Muscle of leg (tissue), 11 donors: ENCODE results near the gene VAV2. TPM values are rescaled to one million over a fixed set of nuclear protein-coding genes. Genes with fewer than 3 reads are reported as not detected.
"Not testable (repeated sequence)": the region's sequence is repeated elsewhere in the genome, so short reads cannot be mapped to it uniquely, and the experiment has no call there.

Source experiments
- DNase-seq: peaks from one replicate; pipeline ENCODE4 v3.0.0; 2013
- H3K27ac ChIP-seq: one replicate; pipeline ENCODE4 v1.5.1; 2013; ENCODE audit warnings: mild to moderate bottlenecking, low read length, control low read depth
- H3K27me3 ChIP-seq: one replicate; pipeline ENCODE4 v1.6.1; 2013; ENCODE audit warnings: low read length; ENCODE audit not compliant: control insufficient read depth, insufficient read depth
- H3K36me3 ChIP-seq: one replicate; pipeline ENCODE4 v1.6.1; 2013; ENCODE audit warnings: low read length; ENCODE audit not compliant: control insufficient read depth, insufficient read depth
- H3K4me1 ChIP-seq: one replicate; pipeline ENCODE4 v1.6.1; 2013; ENCODE audit warnings: low read length; ENCODE audit not compliant: control insufficient read depth, insufficient read depth
- H3K4me3 ChIP-seq: one replicate; pipeline ENCODE4 v1.5.1; 2013; ENCODE audit warnings: low read length, control low read depth
- H3K9me3 ChIP-seq: replicated peaks from 2 replicates; pipeline ENCODE4 v1.6.1; 2013; ENCODE audit warnings: low read depth, low read length; ENCODE audit not compliant: control insufficient read depth
- WGBS: methylation state at CpG from one replicate; pipeline ENCODE4 v1.1.5; 2013; ENCODE audit warnings: missing lambda C conversion rate; ENCODE audit not compliant: insufficient coverage; 5-methylcytosine and 5-hydroxymethylcytosine counted together
- polyA plus RNA-seq, 8 donors: library from polyadenylated mRNA; unstranded; fragments of 120-200 nt; gene quantifications; one replicate each; pipeline versions ENCODE4 v1.2.1 to v1.2.3, GENCODE V29; 2013; ENCODE audit warnings: inconsistent platforms in 1 of 8, low replicate concordance in 1 of 8; ENCODE audit not compliant: insufficient read length in 8 of 8, insufficient read depth in 1 of 8
- total RNA-seq: library from RNA; stranded (reverse); fragments of 120-200 nt; gene quantifications from one replicate; pipeline ENCODE4 v1.2.4, GENCODE V29; 2013

Gene VAV2
- total and polyA plus RNA-seq, 9 donors = 7.4 to 19.1 (median 16.0) TPM

DNA sequence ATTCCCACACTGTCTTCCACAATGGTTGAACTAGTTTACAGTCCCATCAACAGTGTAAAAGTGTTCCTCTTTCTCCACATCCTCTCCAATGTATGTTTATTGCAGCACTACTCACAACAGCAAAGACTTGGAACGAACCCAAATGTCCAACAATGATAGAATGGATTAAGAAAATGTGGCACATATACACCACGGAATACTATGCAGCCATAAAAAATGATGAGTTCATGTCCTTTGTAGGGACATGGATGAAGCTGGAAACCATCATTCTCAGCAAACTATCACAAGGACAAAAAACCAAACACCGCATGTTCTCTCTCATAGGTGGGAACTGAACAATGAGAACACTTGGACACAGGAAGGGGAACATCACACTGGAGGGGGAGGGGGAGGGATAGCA is 225.9 kb downstream of the VAV2 start:
- peaks cover 12% of the 10 kb centered on the region for H3K9me3 ChIP-seq
- H3K4me3 ChIP-seq, H3K27ac ChIP-seq, H3K27me3 ChIP-seq, H3K4me1 ChIP-seq, DNase-seq: not testable (repeated sequence)
- WGBS = no CpG with 5 or more reads among the region's 3 CpGs
- peaks cover 53% of the 10 kb centered on the region for H3K36me3 ChIP-seq

DNA sequence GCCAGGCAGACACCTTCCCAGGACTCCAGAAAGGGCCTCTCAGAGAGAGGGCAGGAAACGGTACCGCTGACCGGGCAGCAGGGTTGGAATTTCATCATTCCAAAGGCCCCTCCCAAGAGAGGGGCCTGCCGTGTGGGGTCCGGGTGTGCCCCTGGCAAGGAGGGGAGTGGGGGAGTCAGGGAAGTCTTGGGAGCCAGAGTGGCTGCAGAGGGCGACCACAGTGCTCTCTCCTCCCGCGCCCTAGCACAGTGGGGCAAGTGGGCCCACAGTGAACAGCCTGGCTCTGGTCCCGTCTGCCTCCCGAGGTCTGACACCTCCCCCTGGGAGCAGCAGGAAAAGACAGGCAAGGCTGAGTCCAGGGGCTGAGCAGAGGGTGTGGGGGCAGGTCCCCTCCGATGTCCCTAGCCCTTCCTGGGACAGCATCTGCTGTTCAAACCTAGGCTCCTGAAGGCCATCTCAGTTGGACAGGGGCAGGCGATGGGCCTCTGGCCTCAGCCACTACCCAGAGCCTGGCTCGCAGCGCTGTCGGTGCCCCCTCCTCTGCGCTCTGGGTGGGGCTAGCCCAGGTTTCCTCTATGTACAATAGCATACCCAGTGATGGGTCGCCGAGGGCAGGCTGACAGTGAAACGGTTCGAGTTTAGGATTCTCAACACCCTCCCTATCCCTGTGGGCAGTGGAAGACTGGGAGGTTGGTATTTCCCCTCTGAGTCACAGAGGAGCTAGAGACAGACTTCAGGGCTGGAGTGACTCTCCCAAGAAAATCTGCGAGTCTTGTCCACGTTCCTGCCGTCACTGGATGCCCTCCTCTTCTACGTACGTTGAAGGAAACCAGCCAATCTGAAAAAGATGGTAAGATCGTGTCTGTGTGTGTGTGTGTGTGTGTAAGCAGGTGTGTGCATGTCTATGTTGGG is 228.6 kb downstream of the VAV2 start:
- Histone ChIP-seq H3K4me1 (no peaks in the 10 kb centered on the region), H3K27me3 (no peaks in the 10 kb centered on the region), H3K36me3 (peaks cover 36% of the 10 kb centered on the region), H3K27ac (no peak overlapping the region), H3K9me3 (peaks cover 12% of the 10 kb centered on the region), H3K4me3 (no peak overlapping the region)
- no peak for DNase-seq
- WGBS = 76% methylated on average over 17 of the region's 26 CpGs

DNA sequence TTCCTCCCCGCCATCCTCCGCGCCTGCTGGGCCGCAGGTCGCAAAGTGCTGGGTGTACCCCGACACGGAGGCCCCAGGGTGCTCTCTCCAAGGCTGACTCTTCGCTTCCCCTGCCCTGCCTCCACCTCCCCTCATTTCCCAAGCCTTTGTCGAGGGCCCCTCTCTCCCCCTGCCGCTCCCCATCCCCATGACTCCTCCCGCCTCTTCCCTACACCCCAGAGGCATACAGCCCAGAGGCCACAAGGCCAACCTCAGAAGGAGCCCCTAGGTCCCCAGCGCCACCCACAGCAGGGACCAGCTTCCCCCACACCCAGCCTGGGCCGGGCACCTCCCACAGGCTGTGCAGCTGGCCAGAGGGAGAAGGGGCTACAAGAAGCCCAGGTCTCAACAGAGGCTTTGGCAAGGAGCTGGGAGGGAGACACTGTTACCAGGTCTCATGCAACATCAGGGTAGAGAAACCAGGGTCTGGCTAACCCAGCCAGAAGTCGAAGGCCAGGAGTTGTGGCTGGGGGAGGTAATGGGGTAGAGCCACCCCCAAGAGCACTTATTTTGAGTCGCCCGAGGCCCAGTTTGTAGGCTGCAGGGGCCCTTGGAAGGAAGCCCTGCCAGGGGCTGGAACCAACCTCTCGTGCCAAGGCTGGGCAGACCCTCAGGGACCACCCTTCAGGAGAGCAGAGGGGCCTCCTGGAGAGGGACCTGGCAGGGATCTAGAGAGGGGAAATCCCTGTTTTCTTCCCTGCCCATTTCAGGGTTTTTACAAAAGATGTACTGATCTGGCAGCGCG is 229.4 kb downstream of the VAV2 start:
- Histone ChIP-seq H3K27me3 (no peaks in the 10 kb centered on the region), H3K4me3 (no peak overlapping the region), H3K4me1 (no peaks in the 10 kb centered on the region), H3K27ac (no peak overlapping the region), H3K9me3 (peaks cover 7% of the 10 kb centered on the region), H3K36me3 (peaks cover 28% of the 10 kb centered on the region)
- WGBS = 82% methylated on average over 17 of the region's 19 CpGs
- DNase-seq = no peak

DNA sequence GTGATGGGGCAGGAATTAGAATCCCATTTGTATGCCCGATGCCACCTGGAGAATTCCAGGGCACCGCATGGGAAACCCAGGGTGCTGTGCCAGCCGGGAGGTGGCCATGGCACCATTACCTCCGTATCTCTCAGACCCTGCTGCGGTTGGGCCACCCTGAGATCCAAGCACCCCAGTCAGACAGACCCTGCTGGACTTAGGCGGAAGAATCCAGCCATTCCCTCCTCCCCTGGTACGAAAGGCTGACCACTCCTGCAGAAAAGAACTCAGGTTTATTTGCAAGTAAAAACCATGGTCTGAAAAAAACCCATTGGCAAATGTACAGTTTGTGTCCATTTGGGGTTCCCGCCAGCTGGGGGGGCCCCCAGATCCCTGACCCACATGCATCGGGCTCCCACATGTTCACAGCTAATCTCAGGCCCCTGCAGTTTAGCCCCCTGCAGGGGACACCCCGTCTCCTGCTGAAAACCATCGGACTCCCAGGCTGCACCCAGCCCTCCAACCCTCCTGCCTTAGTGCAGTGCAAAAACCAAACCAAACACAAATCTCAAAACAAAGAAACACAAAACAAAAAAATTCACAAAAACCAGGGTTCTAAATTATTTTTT is 230.4 kb downstream of the VAV2 start:
- H3K4me3 ChIP-seq = no peak overlapping the region
- 90% methylated on average over 9 of the region's 11 CpGs for WGBS

DNA sequence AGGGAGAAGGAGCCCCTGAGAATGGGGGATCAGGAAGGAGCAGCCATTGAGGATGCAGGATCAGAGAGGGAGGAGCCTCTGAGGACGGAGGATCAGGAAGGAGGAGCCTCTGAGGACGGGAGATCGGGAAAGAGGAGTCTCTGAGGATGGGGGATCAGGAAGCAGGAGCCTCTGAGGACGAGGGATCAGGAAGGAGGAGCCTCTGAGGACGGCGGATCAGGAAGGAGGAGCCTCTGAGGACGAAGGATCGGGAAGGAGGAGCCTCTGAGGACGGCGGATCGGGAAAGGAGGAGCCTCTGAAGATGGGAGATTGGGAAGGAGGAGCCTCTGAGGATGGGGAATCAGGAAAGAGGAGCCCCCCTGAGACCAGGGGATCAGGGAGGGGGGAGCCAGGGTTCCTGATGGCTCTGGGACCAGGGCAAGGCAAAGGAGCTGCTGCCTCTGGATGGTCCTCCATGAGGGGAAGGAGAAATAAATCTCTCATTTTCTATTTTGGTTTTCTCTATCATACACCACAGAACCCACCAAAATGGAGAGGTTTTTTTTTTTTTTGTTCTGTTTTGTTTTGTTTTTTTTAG is 231.3 kb downstream of the VAV2 start:
- H3K4me3 ChIP-seq = no peak overlapping the region
- peaks cover 21% of the 10 kb centered on the region for H3K36me3 ChIP-seq
- no peak overlapping the region for H3K27ac ChIP-seq
- WGBS = 74% methylated on average over 11 of the region's 11 CpGs
- H3K9me3 ChIP-seq = no peaks in the 10 kb centered on the region
- no peaks in the 10 kb centered on the region for H3K4me1 ChIP-seq
- no peaks in the 10 kb centered on the region for H3K27me3 ChIP-seq
- no peak for DNase-seq

More for the DNA sequence above, 230.4 kb downstream of the VAV2 start:
- no peaks in the 10 kb centered on the region for H3K4me1 ChIP-seq
- H3K9me3 ChIP-seq = no peaks in the 10 kb centered on the region
- no peak for DNase-seq
- H3K27ac ChIP-seq = no peak overlapping the region
- no peaks in the 10 kb centered on the region for H3K27me3 ChIP-seq
- peaks cover 21% of the 10 kb centered on the region for H3K36me3 ChIP-seq

DNA sequence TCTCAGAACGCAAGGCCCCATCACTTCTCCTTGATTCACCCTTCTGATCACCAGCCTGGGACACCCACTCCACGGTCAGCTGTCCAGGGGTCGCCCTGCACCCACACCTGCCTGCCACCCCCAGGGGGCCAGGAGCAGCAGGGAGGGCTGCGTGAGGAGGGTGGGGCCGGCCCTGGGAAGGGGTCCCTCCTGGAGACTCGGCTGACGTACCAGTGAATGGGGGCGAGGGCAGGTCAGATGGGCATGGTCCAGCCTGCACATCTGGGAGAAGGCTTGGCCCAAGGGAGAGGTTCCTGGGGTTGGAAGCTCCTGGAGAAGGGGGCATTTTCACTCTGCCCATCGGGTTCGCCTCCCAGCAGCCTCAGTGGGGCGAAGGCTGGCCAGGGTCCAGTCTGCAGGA is 232.2 kb downstream of the VAV2 start:
- H3K27ac ChIP-seq = no peak overlapping the region
- WGBS = 100% methylated on average over 5 of the region's 11 CpGs
- H3K9me3 ChIP-seq = no peaks in the 10 kb centered on the region
- DNase-seq = no peak
- no peaks in the 10 kb centered on the region for H3K27me3 ChIP-seq
- H3K36me3 ChIP-seq = peaks cover 21% of the 10 kb centered on the region
- H3K4me1 ChIP-seq = peaks cover 2% of the 10 kb centered on the region
- H3K4me3 ChIP-seq = no peak overlapping the region

DNA sequence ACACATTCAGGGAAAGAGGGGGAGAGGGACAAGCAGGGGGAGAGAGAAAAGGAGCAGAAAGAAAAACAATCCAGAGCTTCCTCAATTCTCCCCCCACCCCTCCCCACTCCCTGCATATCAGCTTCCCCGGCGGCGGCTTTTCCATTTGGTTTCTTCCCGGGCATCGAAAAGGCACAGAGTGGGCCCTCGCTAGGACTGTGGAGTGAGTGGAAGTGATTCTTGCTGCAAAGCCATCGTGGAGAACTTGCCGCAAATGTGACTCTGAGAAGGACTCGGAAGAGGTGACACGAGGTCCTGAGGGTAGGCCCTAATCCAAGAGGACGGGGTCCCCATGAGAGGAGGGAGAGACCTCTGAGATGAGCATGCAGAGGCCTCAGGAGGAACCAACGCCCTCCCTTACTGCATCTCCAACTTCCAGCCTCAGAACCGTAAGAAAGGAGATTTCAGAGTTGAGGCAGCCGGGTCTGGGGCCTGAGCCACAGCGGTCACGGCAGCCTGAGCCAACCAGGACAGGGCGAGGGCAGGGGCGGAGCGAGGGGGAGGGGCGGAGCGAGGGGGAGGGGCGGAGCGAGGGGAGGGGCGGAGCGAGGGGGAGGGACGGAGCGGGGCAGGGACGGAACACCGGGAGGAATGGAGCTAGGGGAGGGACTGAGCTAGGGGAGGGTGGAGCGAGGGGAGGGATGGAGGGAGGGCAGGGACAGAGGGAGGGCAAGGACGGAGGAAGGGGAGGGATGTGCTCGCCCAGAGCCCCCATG is 232.8 kb downstream of the VAV2 start:
- H3K4me3 ChIP-seq = no peak overlapping the region
- H3K4me1 ChIP-seq = peaks cover 6% of the 10 kb centered on the region
- peaks cover 21% of the 10 kb centered on the region for H3K36me3 ChIP-seq
- H3K9me3 ChIP-seq = no peaks in the 10 kb centered on the region
- no peaks in the 10 kb centered on the region for H3K27me3 ChIP-seq
- WGBS = 70% methylated on average over 17 of the region's 32 CpGs
- peak; percentile 75 for DNase-seq
- H3K27ac ChIP-seq = no peak overlapping the region

DNA sequence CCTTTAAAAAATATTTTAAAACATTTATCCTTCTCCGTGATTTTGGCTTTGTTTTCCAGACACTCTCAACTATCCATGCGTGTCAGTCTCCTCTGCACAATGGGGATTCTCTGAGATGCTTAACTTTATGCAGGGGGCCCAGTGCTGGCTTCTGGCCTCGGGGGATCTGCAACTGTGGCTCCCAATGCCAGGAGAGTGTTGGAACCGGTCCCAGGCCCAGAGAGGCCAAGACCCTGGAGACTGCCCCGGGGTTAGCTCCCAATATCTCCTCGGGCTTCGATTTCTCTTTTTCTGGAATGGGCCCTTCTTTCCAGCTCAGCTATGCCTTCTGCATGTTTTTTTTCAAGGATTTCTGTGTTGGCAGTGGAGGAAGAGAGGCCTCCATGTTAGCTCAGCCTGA is 233.9 kb downstream of the VAV2 start:
- Histone ChIP-seq H3K27ac (no peak overlapping the region), H3K27me3 (peaks cover 3% of the 10 kb centered on the region), H3K4me3 (no peak overlapping the region), H3K9me3 (no peaks in the 10 kb centered on the region), H3K4me1 (peaks cover 6% of the 10 kb centered on the region), H3K36me3 (peaks cover 12% of the 10 kb centered on the region)
- DNase-seq = no peak
- WGBS = 80% methylated on average over 4 of the region's 7 CpGs

DNA sequence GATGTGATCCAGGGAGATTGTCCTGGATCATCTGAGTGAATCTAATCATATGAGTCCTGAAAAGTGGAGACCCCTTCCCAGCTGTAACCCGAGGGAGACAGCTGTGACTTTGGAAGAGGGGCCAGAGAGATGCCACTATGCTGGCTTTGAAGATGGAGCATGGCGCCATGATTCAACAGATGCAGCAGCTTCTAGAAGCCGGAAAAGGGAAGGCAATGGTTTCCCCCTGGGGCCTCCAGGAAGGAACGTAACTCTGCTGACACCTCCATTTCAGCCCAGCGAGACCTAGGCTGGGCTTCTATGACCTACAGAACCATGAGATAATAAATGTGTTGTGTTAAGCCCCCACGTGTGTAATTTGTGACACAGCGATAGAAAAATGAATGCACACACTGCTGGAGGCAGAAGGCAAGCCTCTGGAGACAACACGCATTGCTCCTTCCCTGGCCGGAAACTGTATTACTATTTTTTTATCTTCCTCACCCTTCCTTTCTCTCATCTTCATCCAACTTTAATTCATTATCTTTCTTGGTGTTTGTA is 237.4 kb downstream of the VAV2 start:
- DNase-seq = no peak
- no peak overlapping the region for H3K27ac ChIP-seq
- H3K4me3 ChIP-seq = no peak overlapping the region
- no peaks in the 10 kb centered on the region for H3K36me3 ChIP-seq
- peaks cover 8% of the 10 kb centered on the region for H3K27me3 ChIP-seq
- WGBS = 59% methylated on average over 3 of the region's 9 CpGs
- no peaks in the 10 kb centered on the region for H3K9me3 ChIP-seq
- H3K4me1 ChIP-seq = peaks cover 6% of the 10 kb centered on the region
